H1 (cell line): ENCODE results near the gene HNRNPM.

Experiments
- CEBPB ChIP-seq: IDR thresholded peaks from 2 replicates; pipeline ENCODE4 v1.6.1; 2012; ENCODE audit warnings: low read depth, low read length
- CHD2 ChIP-seq: IDR thresholded peaks from 2 replicates; pipeline ENCODE4 v1.6.1; 2012; ENCODE audit warnings: low read length, improper control_type of control experiment
- CTCF ChIP-seq, 3 experiments: IDR thresholded peaks; 1 replicate in 2 of 3; 2 replicates in 1 of 3; pipeline versions ENCODE4 v1.5.1 to v1.6.1; 2011; ENCODE audit warnings: low read length in 3 of 3, mild to moderate bottlenecking in 3 of 3, inconsistent platforms in 2 of 3, low read depth in 1 of 3, moderate library complexity in 1 of 3; ENCODE audit not compliant: insufficient read depth in 1 of 3; ENCODE audit errors: control extremely low read depth in 1 of 3
- JUND ChIP-seq: IDR thresholded peaks from 2 replicates; pipeline ENCODE4 v1.6.1; 2011; ENCODE audit warnings: mild to moderate bottlenecking, improper control_type of control experiment, low read length
- MAFK ChIP-seq: IDR thresholded peaks from 2 replicates; pipeline ENCODE4 v1.6.1; 2012; ENCODE audit warnings: low read depth, mild to moderate bottlenecking, improper control_type of control experiment, low read length
- POLR2A ChIP-seq, 2 experiments: IDR thresholded peaks; 1 replicate in 1 of 2; 2 replicates in 1 of 2; pipeline ENCODE4 v1.6.1; 2011; ENCODE audit warnings: low read depth in 2 of 2, low read length in 2 of 2, mild to moderate bottlenecking in 2 of 2; ENCODE audit errors: control extremely low read depth in 1 of 2
- RNF2 ChIP-seq: fragments of 200-900, 300-1000 bp; sonication (generic); IDR thresholded peaks from 2 replicates; pipeline ENCODE4 v1.7.1; 2016; ENCODE audit warnings: borderline replicate concordance, low read depth, mild to moderate bottlenecking, antibody characterized with exemption, low read length; ENCODE audit not compliant: poor library complexity, severe bottlenecking; ENCODE audit errors: missing control alignments
- SIN3A ChIP-seq, 2 experiments: IDR thresholded peaks in 1 of 2; conservative IDR thresholded peaks in 1 of 2; 2 replicates each; pipeline ENCODE4 v1.6.1; 2011 to 2012; ENCODE audit warnings: low read length in 2 of 2, improper control_type of control experiment in 1 of 2, low read depth in 1 of 2, mild to moderate bottlenecking in 1 of 2
- SP1 ChIP-seq: IDR thresholded peaks from 2 replicates; pipeline ENCODE4 v1.6.1; 2011; ENCODE audit warnings: low read depth, low read length
- TAF1 ChIP-seq: IDR thresholded peaks from 2 replicates; pipeline ENCODE4 v1.6.1; 2011; ENCODE audit warnings: mild to moderate bottlenecking, low read depth, low read length
- TBP ChIP-seq: IDR thresholded peaks from 2 replicates; pipeline ENCODE4 v1.6.1; 2011; ENCODE audit warnings: low read depth, low read length, improper control_type of control experiment
- USF2 ChIP-seq: IDR thresholded peaks from 2 replicates; pipeline ENCODE4 v1.6.1; 2011; ENCODE audit warnings: low read length, improper control_type of control experiment

GRCh38 chr19:8483165-8483564 is 38.4 kb downstream of the HNRNPM start:
- TF ChIP-seq TBP (no peak), CEBPB (no peak), RNF2 (no peak), JUND (no peak), CTCF (IDR thresholded peaks at IDR 0.05; ENCODE audit: control extremely low read depth in 1 of 3, insufficient read depth in 1 of 3, low read depth in 1 of 3, low read length in 3 of 3) (no peak), MAFK (no peak), SP1 (no peak), CHD2 (no peak), USF2 (no peak), TAF1 (no peak), SIN3A (conservative IDR thresholded peaks at IDR 0.05 in 1 of 2, IDR thresholded peaks at IDR 0.05 in 1 of 2; ENCODE audit: low read depth in 1 of 2, low read length in 2 of 2) (no peak), POLR2A (IDR thresholded peaks at IDR 0.05; ENCODE audit: control extremely low read depth in 1 of 2, low read depth in 2 of 2, low read length in 2 of 2) (no peak)
